SU-DHL-6 (cell line): ENCODE measurements around the gene KMT2D.

Source experiments
- CTCF ChIP-seq: fragments of 200-600 bp; sonication (generic); IDR thresholded peaks from one replicate; pipeline ENCODE4 v1.5.1; 2017; ENCODE audit warnings: antibody characterized with exemption, mild to moderate bottlenecking, low read length, moderate library complexity; ENCODE audit not compliant: insufficient read depth, poor library complexity, severe bottlenecking
- EZH2phosphoT487 ChIP-seq: fragments of 200-600 bp; sonication (generic), shearing (Covaris generic); conservative IDR thresholded peaks from 2 replicates; pipeline ENCODE4 v1.6.1; 2018; ENCODE audit warnings: mild to moderate bottlenecking, antibody characterized with exemption, low read length, moderate library complexity, mixed read lengths

- TF ChIP-seq CTCF (no peak), EZH2phosphoT487 (no peak)
Observed at GRCh38 chr12:49058366-49059044, 2.1 kb downstream of the KMT2D start.
